Measurements from ENCODE around the gene APBA2. TPM values are rescaled to one million over a fixed set of nuclear protein-coding genes. Genes with fewer than 3 reads are reported as not detected.
A peak's percentile ranks its signal among the peaks of the same experiment; 100 is the strongest.
"Not testable (repeated sequence)": the region's sequence is repeated elsewhere in the genome, so short reads cannot be mapped to it uniquely, and the experiment has no call there.

Gene APBA2
- total RNA-seq, 2 donors from 2014 or later, result 27.1 to 28.9 TPM

DNA sequence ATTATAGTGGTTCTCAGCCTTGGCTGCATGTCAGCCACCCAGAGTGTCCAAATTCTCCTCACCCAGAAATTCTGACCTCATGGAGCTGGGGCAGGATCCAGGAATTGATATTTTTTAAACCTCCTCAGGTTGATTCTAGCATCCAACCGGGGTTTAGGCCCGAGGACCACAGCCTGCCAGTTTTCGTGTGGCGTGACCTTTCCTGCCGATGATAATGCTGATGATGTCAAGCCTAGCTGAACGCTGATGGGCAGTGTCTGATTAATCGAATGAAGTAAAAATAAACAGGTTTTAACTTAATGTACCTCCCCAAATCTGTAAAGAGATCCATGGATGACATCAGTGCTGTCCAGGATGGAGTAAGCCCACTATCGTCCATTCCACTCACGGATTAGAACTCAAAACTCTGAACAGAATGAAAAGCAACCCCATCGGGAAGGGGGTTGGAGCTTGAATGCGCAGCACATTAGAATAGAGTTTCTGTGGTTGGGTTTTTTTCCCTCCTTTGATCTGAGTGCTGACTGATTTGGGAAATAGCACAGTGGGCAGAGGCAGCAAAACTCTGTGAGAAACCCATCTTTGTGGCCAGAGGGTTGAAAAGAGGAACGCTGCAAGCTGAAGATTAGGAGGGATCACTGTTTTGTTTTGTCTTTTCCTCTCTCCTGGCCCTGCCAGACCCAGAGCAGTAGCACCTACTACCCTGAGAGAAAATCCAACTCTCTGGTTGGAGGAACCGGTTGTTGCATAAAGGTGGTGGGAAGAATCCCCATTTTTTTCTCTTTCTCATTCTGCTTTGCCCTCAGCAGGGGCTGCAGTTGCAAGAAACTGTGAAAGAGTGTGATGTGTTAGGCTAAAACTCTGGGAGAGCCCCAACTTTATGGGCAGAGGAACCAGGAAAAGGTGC, 153.9 kb downstream of the APBA2 start:
- Mint-ChIP-seq H3K4me3 (no peak overlapping the region), H3K36me3 (ENCODE audit: low read depth) (no peaks in the 10 kb centered on the region), H3K4me1 (peaks cover 26% of the 10 kb centered on the region), H3K27me3 (no peaks in the 10 kb centered on the region), H3K27ac (peak overlapping the region; percentile 72)
- DNase-seq, result no peak
- peak; percentile 28 for ATAC-seq
- no peaks in the 10 kb centered on the region for H3K9me3 ChIP-seq (ENCODE audit: control insufficient read depth, low read length, poor library complexity, severe bottlenecking)

DNA sequence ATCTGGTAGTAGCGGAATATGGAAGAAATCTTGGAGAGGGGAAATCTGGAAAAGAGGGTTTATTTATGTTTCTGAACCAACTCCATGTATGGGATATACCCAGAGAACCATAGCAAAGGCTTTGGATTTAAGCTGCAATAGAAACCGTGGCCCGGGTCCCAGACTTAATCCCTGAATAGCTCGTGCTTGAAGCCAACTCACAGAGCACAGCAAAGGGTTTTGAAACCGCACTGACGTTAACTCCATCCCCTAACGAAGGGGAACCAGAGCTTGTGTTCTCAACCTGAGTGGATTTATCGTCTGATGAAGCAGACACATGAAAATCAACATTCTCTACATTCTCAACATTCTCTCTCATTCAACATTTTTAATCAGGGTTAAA, 154.6 kb downstream of the APBA2 start:
- Mint-ChIP-seq H3K36me3 (ENCODE audit: low read depth) (no peaks in the 10 kb centered on the region), H3K27me3 (no peaks in the 10 kb centered on the region), H3K27ac (peak overlapping the region; percentile 72), H3K4me3 (no peak overlapping the region), H3K4me1 (peaks cover 22% of the 10 kb centered on the region)
- no peaks in the 10 kb centered on the region for H3K9me3 ChIP-seq (ENCODE audit: control insufficient read depth, low read length, poor library complexity, severe bottlenecking)
- DNase-seq (no peak), ATAC-seq (no peak)

DNA sequence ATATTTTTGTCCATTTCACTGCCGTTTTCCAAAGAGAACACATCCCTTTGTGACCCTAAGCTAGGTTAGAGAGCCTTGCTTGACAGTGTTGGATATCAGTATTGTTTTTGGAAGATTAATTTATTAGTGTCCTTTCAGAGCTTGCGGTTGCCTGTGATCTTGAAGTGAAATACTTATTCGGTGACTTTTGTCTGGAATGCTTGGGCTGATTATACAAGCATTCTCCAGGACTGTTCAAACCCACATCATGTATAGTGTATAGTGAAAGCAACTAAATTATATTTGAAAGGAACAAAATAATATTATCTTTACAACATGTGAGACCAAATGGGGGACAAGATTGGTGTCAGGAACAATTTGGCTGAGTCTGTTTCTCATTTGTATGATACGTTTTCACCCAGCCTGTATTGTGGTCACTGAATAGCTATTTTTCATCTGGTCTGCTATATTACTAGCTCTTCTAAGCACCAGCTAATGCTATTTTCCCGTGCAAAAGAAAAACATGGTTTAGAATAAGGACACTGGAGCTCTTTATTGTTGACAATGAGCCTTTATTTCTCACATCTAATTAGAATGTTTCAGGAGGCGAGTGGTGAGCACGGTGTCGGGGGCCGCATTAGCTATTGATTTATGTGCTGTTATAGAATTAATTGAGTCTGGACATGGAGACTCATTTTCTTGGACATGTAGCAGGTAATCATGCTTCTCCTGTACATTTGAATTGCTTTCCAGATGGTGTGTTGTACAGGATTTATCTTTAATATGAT, 158.1 kb downstream of the APBA2 start:
- H3K36me3 Mint-ChIP-seq (ENCODE audit: low read depth), result no peaks in the 10 kb centered on the region
- no peaks in the 10 kb centered on the region for H3K27me3 Mint-ChIP-seq
- no peak overlapping the region for H3K4me3 Mint-ChIP-seq
- H3K4me1 Mint-ChIP-seq, result peaks cover 6% of the 10 kb centered on the region
- H3K9me3 ChIP-seq (ENCODE audit: control insufficient read depth, low read length, poor library complexity, severe bottlenecking), result no peaks in the 10 kb centered on the region
- DNase-seq, result no peak
- ATAC-seq, result no peak
- H3K27ac Mint-ChIP-seq, result no peak overlapping the region

GRCh38 chr15:29044503-29044901, 158.7 kb downstream of the APBA2 start:
- Mint-ChIP-seq H3K4me3 (no peak overlapping the region), H3K27me3 (no peaks in the 10 kb centered on the region), H3K27ac (no peak overlapping the region), H3K4me1 (peaks cover 2% of the 10 kb centered on the region), H3K36me3 (ENCODE audit: low read depth) (no peaks in the 10 kb centered on the region)
- ATAC-seq, result no peak
- H3K9me3 ChIP-seq (ENCODE audit: control insufficient read depth, low read length, poor library complexity, severe bottlenecking), result no peaks in the 10 kb centered on the region
- no peak for DNase-seq

DNA sequence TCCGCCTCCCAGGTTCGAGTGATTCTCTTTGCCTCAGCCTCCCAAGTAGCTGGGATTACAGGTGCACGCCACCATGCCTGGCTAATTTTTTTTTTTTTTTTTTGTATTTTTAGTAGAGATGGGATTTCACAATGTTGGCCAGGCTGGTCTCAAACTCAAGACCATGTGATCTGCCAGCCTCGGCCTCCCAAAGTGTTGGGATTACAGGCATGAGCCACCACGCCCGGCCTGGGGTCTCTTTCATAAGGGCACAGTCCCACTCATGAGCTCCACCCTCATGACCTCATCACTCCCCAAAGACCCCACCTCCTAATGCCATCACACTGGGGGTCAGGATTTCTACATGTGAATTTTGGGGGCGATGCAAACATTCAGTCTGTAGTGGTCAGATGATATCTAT, 159.4 kb downstream of the APBA2 start:
- not testable (repeated sequence) for H3K27me3 Mint-ChIP-seq; H3K4me1 Mint-ChIP-seq; H3K36me3 Mint-ChIP-seq (ENCODE audit: low read depth); ATAC-seq; H3K4me3 Mint-ChIP-seq; DNase-seq; H3K9me3 ChIP-seq (ENCODE audit: control insufficient read depth, low read length, poor library complexity, severe bottlenecking)
- peak overlapping the region; percentile 27 for H3K27ac Mint-ChIP-seq

DNA sequence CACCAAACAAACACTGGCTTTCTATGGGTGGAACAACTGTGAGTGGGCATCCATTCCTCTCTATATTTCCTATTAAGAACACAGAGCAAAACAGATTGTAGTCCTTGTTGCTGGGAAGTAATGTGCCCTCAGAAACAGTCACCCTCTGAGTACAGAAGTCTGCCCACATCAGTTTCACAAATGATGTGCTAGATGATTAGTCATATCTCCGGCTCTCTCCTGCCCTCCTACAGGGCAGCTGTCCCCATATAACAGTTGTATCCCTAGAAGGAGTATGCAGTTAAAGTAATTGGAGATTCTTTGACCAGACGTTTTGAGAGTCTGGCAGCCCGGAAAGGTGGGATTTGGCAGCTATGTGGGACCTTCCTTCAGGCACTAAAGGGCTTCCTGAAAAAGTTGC, 159.9 kb downstream of the APBA2 start:
- H3K36me3 Mint-ChIP-seq (ENCODE audit: low read depth), result no peaks in the 10 kb centered on the region
- peaks cover 4% of the 10 kb centered on the region for H3K4me1 Mint-ChIP-seq
- ATAC-seq (no peak), DNase-seq (no peak)
- no peaks in the 10 kb centered on the region for H3K27me3 Mint-ChIP-seq
- H3K27ac Mint-ChIP-seq, result peak overlapping the region; percentile 27
- no peaks in the 10 kb centered on the region for H3K9me3 ChIP-seq (ENCODE audit: control insufficient read depth, low read length, poor library complexity, severe bottlenecking)
- H3K4me3 Mint-ChIP-seq, result no peak overlapping the region

- DNase-seq, result no peak
- ATAC-seq, result no peak
- Mint-ChIP-seq H3K27me3 (no peaks in the 10 kb centered on the region), H3K4me3 (no peak overlapping the region), H3K36me3 (ENCODE audit: low read depth) (no peaks in the 10 kb centered on the region), H3K27ac (no peak overlapping the region), H3K4me1 (peaks cover 6% of the 10 kb centered on the region)
- no peaks in the 10 kb centered on the region for H3K9me3 ChIP-seq (ENCODE audit: control insufficient read depth, low read length, poor library complexity, severe bottlenecking)
These were observed 160.6 kb downstream of the APBA2 start for GRCh38 chr15:29046281-29046810.

GRCh38 chr15:29046977-29047376, 161.2 kb downstream of the APBA2 start:
- H3K27ac Mint-ChIP-seq, result no peak overlapping the region
- H3K4me3 Mint-ChIP-seq, result peak overlapping the region; percentile 25
- H3K9me3 ChIP-seq (ENCODE audit: control insufficient read depth, low read length, poor library complexity, severe bottlenecking), result no peaks in the 10 kb centered on the region
- DNase-seq, result no peak
- no peaks in the 10 kb centered on the region for H3K36me3 Mint-ChIP-seq (ENCODE audit: low read depth)
- H3K4me1 Mint-ChIP-seq, result peaks cover 6% of the 10 kb centered on the region
- no peaks in the 10 kb centered on the region for H3K27me3 Mint-ChIP-seq
- no peak for ATAC-seq

- Mint-ChIP-seq H3K4me1 (peaks cover 6% of the 10 kb centered on the region), H3K27me3 (no peaks in the 10 kb centered on the region), H3K4me3 (no peak overlapping the region), H3K36me3 (ENCODE audit: low read depth) (peaks cover 3% of the 10 kb centered on the region), H3K27ac (no peak overlapping the region)
- ATAC-seq (no peak), DNase-seq (no peak)
- H3K9me3 ChIP-seq (ENCODE audit: control insufficient read depth, low read length, poor library complexity, severe bottlenecking), result no peaks in the 10 kb centered on the region
These were observed 162.2 kb downstream of the APBA2 start for GRCh38 chr15:29048011-29048410.

DNA sequence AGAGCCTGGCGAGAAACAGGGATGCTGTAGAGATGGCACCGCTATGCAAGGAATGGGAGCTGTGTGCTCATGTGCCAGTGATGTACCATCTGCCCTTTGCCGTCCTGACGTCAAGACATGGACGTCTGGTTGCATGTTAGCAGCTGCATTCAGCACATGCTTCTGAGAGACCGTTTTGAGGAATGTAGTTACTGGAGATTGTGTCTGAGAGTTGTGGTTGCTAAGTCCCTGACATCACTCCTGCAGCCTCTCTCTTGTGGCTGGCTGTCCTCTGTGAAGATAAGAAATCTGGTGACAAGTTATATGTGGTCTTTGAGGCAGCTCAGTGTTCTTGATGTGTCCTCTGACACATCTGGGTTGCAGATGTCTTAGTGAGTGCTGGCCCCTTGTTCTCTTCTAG, 165.1 kb downstream of the APBA2 start:
- Mint-ChIP-seq H3K4me1 (peaks cover 7% of the 10 kb centered on the region), H3K27me3 (no peaks in the 10 kb centered on the region)
- no peak for ATAC-seq

DNA sequence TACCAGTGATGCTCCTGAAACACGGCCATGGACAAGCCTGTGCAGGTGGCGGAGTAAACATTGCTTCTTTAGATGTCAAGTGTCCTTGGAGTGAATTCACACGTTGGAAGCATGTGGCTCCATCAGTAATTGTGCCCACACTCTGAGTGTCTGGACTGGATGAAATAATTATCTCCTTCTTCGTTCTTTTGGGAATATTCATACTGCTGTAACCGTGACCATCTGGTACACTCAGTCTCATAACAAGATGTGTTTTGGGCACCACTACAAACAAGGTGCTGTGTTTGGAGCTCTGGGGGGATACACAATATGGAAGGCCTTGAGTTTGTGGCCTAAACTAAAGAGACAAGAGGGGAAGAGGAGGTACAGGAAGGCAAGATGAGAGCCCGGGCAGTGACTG, 165.6 kb downstream of the APBA2 start:
- peaks cover 10% of the 10 kb centered on the region for H3K4me1 Mint-ChIP-seq
- ATAC-seq, result no peak
- no peaks in the 10 kb centered on the region for H3K9me3 ChIP-seq (ENCODE audit: control insufficient read depth, low read length, poor library complexity, severe bottlenecking)
- peaks cover 3% of the 10 kb centered on the region for H3K36me3 Mint-ChIP-seq (ENCODE audit: low read depth)
- H3K4me3 Mint-ChIP-seq, result no peak overlapping the region
- no peaks in the 10 kb centered on the region for H3K27me3 Mint-ChIP-seq
- no peak for DNase-seq
- H3K27ac Mint-ChIP-seq, result peak overlapping the region; percentile 29

More for the DNA sequence above, 165.1 kb downstream of the APBA2 start:
- Mint-ChIP-seq H3K4me3 (no peak overlapping the region), H3K27ac (no peak overlapping the region), H3K36me3 (ENCODE audit: low read depth) (peaks cover 3% of the 10 kb centered on the region)
- DNase-seq, result no peak
- H3K9me3 ChIP-seq (ENCODE audit: control insufficient read depth, low read length, poor library complexity, severe bottlenecking), result no peaks in the 10 kb centered on the region

- peaks cover 10% of the 10 kb centered on the region for H3K4me1 Mint-ChIP-seq
- H3K27ac Mint-ChIP-seq, result no peak overlapping the region
- peaks cover 5% of the 10 kb centered on the region for H3K36me3 Mint-ChIP-seq (ENCODE audit: low read depth)
These were observed 167.2 kb downstream of the APBA2 start for GRCh38 chr15:29053006-29053405.

GRCh38 chr15:29053661-29054131, 167.9 kb downstream of the APBA2 start:
- H3K27ac Mint-ChIP-seq, result no peak overlapping the region
- H3K9me3 ChIP-seq (ENCODE audit: control insufficient read depth, low read length, poor library complexity, severe bottlenecking), result no peaks in the 10 kb centered on the region
- peaks cover 5% of the 10 kb centered on the region for H3K36me3 Mint-ChIP-seq (ENCODE audit: low read depth)
- H3K27me3 Mint-ChIP-seq, result no peaks in the 10 kb centered on the region
- H3K4me1 Mint-ChIP-seq, result peaks cover 10% of the 10 kb centered on the region
- no peak overlapping the region for H3K4me3 Mint-ChIP-seq
- no peak for ATAC-seq
- no peak for DNase-seq

More at GRCh38 chr15:29053006-29053405, 167.2 kb downstream of the APBA2 start:
- Mint-ChIP-seq H3K4me3 (no peak overlapping the region), H3K27me3 (no peaks in the 10 kb centered on the region)
- DNase-seq (no peak), ATAC-seq (no peak)
- H3K9me3 ChIP-seq (ENCODE audit: control insufficient read depth, low read length, poor library complexity, severe bottlenecking), result no peaks in the 10 kb centered on the region

All from T-helper 17 cell (primary cell).